C4-2B (cell line): ENCODE results near the gene A1CF.

ENCODE experiments used
- CTCF ChIP-seq: fragments of 450-650 bp; conservative IDR thresholded peaks from 2 replicates; pipeline ENCODE4 v1.5.1; 2017; ENCODE audit warnings: mild to moderate bottlenecking
- ZFX ChIP-seq: fragments of 450-650 bp; IDR thresholded peaks from 2 replicates; pipeline ENCODE4 v1.6.1; 2017

GRCh38 chr10:50919010-50919409, 33.6 kb upstream of the A1CF start:
- no peak for TF ChIP-seq CTCF
- no peak for TF ChIP-seq ZFX
